Parathyroid adenoma (tissue), 2 donors: ENCODE results near the gene SLC7A1.

Experiments
- H2AFZ ChIP-seq: fragments of 300-600 bp; sonication (generic); one replicate; pipeline ENCODE4 v1.7.0; 2017; ENCODE audit warnings: antibody characterized with exemption, mild to moderate bottlenecking
- H3K27ac ChIP-seq: fragments of 300-600 bp; sonication (generic); one replicate; pipeline ENCODE4 v1.7.0; 2017
- H3K27me3 ChIP-seq: fragments of 300-600 bp; sonication (generic); one replicate; pipeline ENCODE4 v1.7.0; 2017; ENCODE audit warnings: low read length; ENCODE audit not compliant: control insufficient read depth, insufficient read depth
- H3K36me3 ChIP-seq: fragments of 300-600 bp; sonication (generic); one replicate; pipeline ENCODE4 v1.7.0; 2017; ENCODE audit warnings: low read length; ENCODE audit not compliant: control insufficient read depth, insufficient read depth
- H3K4me1 ChIP-seq: fragments of 300-600 bp; sonication (generic); one replicate; pipeline ENCODE4 v1.7.0; 2017; ENCODE audit warnings: control low read depth
- H3K4me2 ChIP-seq: fragments of 300-600 bp; sonication (generic); one replicate; pipeline ENCODE4 v1.7.0; 2017; ENCODE audit warnings: low read length
- H3K4me3 ChIP-seq: fragments of 300-600 bp; sonication (generic); one replicate; pipeline ENCODE4 v1.7.0; 2017; ENCODE audit warnings: low read depth, low read length
- H3K79me2 ChIP-seq: fragments of 300-600 bp; sonication (generic); one replicate; pipeline ENCODE4 v1.7.0; 2017; ENCODE audit warnings: control low read depth
- H3K9ac ChIP-seq: fragments of 300-600 bp; sonication (generic); one replicate; pipeline ENCODE4 v1.7.0; 2017; ENCODE audit warnings: mild to moderate bottlenecking
- H3K9me3 ChIP-seq: fragments of 300-600 bp; sonication (generic); one replicate; pipeline ENCODE4 v1.7.0; 2017; ENCODE audit warnings: low read length; ENCODE audit not compliant: control insufficient read depth
- CTCF ChIP-seq: fragments of 300-600 bp; sonication (generic); IDR thresholded peaks from one replicate; pipeline ENCODE4 v1.7.0; 2017; ENCODE audit warnings: antibody characterized with exemption, mild to moderate bottlenecking
- donor health status: primary hyperparathyroidism.

SLC7A1 gene

GRCh38 chr13:29541400-29541799 is 54.1 kb downstream of the SLC7A1 start:
- Histone ChIP-seq H3K4me2 (no peak overlapping the region), H2AFZ (no peak overlapping the region), H3K27ac (no peak overlapping the region), H3K9ac (no peak overlapping the region), H3K4me1 (no peaks in the 10 kb centered on the region), H3K4me3 (no peak overlapping the region), H3K79me2 (no peaks in the 10 kb centered on the region), H3K9me3 (no peaks in the 10 kb centered on the region), H3K27me3 (no peaks in the 10 kb centered on the region), H3K36me3 (no peaks in the 10 kb centered on the region)
- no peak for TF ChIP-seq CTCF

GRCh38 chr13:29540799-29541198 is 54.7 kb downstream of the SLC7A1 start:
- H3K27me3 ChIP-seq, result no peaks in the 10 kb centered on the region
- TF ChIP-seq CTCF, result no peak
- H3K4me2 ChIP-seq, result no peak overlapping the region
- H3K4me3 ChIP-seq, result no peak overlapping the region
- H3K9ac ChIP-seq, result no peak overlapping the region
- H3K9me3 ChIP-seq, result no peaks in the 10 kb centered on the region
- H3K27ac ChIP-seq, result no peak overlapping the region
- H3K79me2 ChIP-seq, result no peaks in the 10 kb centered on the region
- H3K36me3 ChIP-seq, result no peaks in the 10 kb centered on the region
- no peak overlapping the region for H2AFZ ChIP-seq
- no peaks in the 10 kb centered on the region for H3K4me1 ChIP-seq

- no peak for TF ChIP-seq CTCF
- H3K9ac ChIP-seq, result no peak overlapping the region
- no peaks in the 10 kb centered on the region for H3K9me3 ChIP-seq
- no peak overlapping the region for H3K27ac ChIP-seq
- no peaks in the 10 kb centered on the region for H3K27me3 ChIP-seq
- H2AFZ ChIP-seq, result no peak overlapping the region
- H3K4me3 ChIP-seq, result no peak overlapping the region
- no peak overlapping the region for H3K4me2 ChIP-seq
- H3K4me1 ChIP-seq, result no peaks in the 10 kb centered on the region
- no peaks in the 10 kb centered on the region for H3K36me3 ChIP-seq
- no peaks in the 10 kb centered on the region for H3K79me2 ChIP-seq
These were observed 55.2 kb downstream of the SLC7A1 start for GRCh38 chr13:29540334-29540733.

- Histone ChIP-seq H3K27ac (no peak overlapping the region), H2AFZ (no peak overlapping the region)
These were observed 55.6 kb downstream of the SLC7A1 start for GRCh38 chr13:29539856-29540255.

More at GRCh38 chr13:29539856-29540255, 55.6 kb downstream of the SLC7A1 start:
- Histone ChIP-seq H3K4me2 (no peak overlapping the region), H3K9me3 (no peaks in the 10 kb centered on the region), H3K27me3 (no peaks in the 10 kb centered on the region), H3K79me2 (no peaks in the 10 kb centered on the region), H3K9ac (no peak overlapping the region), H3K4me3 (no peak overlapping the region), H3K4me1 (no peaks in the 10 kb centered on the region), H3K36me3 (no peaks in the 10 kb centered on the region)
- no peak for TF ChIP-seq CTCF
